MCF 10A (cell line): ENCODE data around the gene CAPRIN2. TPM values are rescaled to one million over a fixed set of nuclear protein-coding genes. Genes with fewer than 3 reads are reported as not detected.

ENCODE experiments used
- BruUV-seq: library from RNA; stranded (reverse); fragments of 400-500 nt; replicated peaks from 2 replicates; lab custom pipeline; 2021; lab: Mats Ljungman, UMichigan
- CTCF ChIA-PET: fragments of 300-600 bp; sonication (Branson Sonifier 250); formaldehyde crosslinking; extraction: SDS; loops from one replicate; lab custom pipeline; 2021; ENCODE audit warnings: antibody characterized with exemption, inconsistent platforms; lab: Yijun Ruan, JAX
- POLR2A ChIA-PET: fragments of 300-600, 350-650 bp; sonication (Branson Sonifier 250); formaldehyde crosslinking; extraction: SDS; loops from one replicate; lab custom pipeline; 2020; ENCODE audit warnings: antibody characterized with exemption, inconsistent platforms; lab: Yijun Ruan, JAX
- DNase-seq: peaks from one replicate; pipeline ENCODE4 v3.0.0-alpha.2; 2018; ENCODE audit not compliant: unreplicated experiment
- H3K27ac Mint-ChIP-seq: one replicate; pipeline ENCODE4 v1.8.0; 2022; ENCODE audit warnings: mild to moderate bottlenecking, low read depth, mixed read lengths; ENCODE audit not compliant: unreplicated experiment
- H3K27me3 Mint-ChIP-seq: one replicate; pipeline ENCODE4 v1.8.0; 2022; ENCODE audit warnings: mixed read lengths; ENCODE audit not compliant: insufficient read depth, unreplicated experiment
- H3K36me3 Mint-ChIP-seq: one replicate; pipeline ENCODE4 v1.8.0; 2022; ENCODE audit warnings: mild to moderate bottlenecking, moderate library complexity, mixed read lengths; ENCODE audit not compliant: insufficient read depth, unreplicated experiment
- H3K4me1 Mint-ChIP-seq: one replicate; pipeline ENCODE4 v1.8.0; 2022; ENCODE audit warnings: mixed read lengths; ENCODE audit not compliant: insufficient read depth, unreplicated experiment
- H3K4me3 Mint-ChIP-seq: one replicate; pipeline ENCODE4 v1.8.0; 2022; ENCODE audit warnings: mild to moderate bottlenecking, moderate library complexity, mixed read lengths; ENCODE audit not compliant: unreplicated experiment
- H3K9me3 Mint-ChIP-seq: one replicate; pipeline ENCODE4 v1.8.0; 2022; ENCODE audit warnings: mixed read lengths; ENCODE audit not compliant: unreplicated experiment
- CTCF ChIP-seq: fragments of 200-600 bp; IDR thresholded peaks from one replicate; pipeline ENCODE4 v1.8.0; 2022; ENCODE audit warnings: antibody characterized with exemption, mild to moderate bottlenecking; ENCODE audit not compliant: unreplicated experiment
- intact Hi-C: fragments of 100-400 bp; cut with micrococcal nuclease; formaldehyde crosslinking; loops from 2 replicates; pipeline ENCODE4 v1.14.1; 2022
- total RNA-seq: library from RNA; stranded (reverse); gene quantifications from 2 replicates; pipeline ENCODE4 v1.2.3, GENCODE V29; 2022

The CAPRIN2 gene
- total RNA-seq, 1 experiment from 2014 or later: 33.0 TPM

GRCh38 chr12:30796313-30796780, 41.6 kb upstream of the CAPRIN2 start:
- no peak for TF ChIP-seq CTCF
- Mint-ChIP-seq H3K4me3 (peak overlapping the region; percentile 79), H3K27ac (peak overlapping the region; percentile 67), H3K36me3 (peaks cover 12% of the 10 kb centered on the region), H3K9me3 (no peaks in the 10 kb centered on the region), H3K27me3 (no peaks in the 10 kb centered on the region), H3K4me1 (peaks cover 49% of the 10 kb centered on the region)
- ChIA-PET CTCF (interaction anchor here (0.6 to 6.2 kb wide), 8 partner anchors 11 to 1351 kb away, joined by 3 to 37 read pairs (median 4); partner anchors contain the start of gene CAPRIN2), POLR2A (interaction anchor here (0.8 to 4.4 kb wide), 8 partner anchors 10 to 105 kb away, joined by 3 to 81 read pairs (median 6); partner anchors contain the start of genes CAPRIN2 and IPO8)
- no TSS peak for BruUV-seq
- DNase-seq: peak; percentile 65
- intact Hi-C loops: no loop called here

GRCh38 chr12:30795410-30796312, 40.9 kb upstream of the CAPRIN2 start:
- no peaks in the 10 kb centered on the region for H3K9me3 Mint-ChIP-seq
- ChIA-PET CTCF (interaction anchor here (0.5 to 6.2 kb wide), 9 partner anchors 12 to 1350 kb away, joined by 3 to 37 read pairs (median 4); partner anchors contain the start of gene CAPRIN2), POLR2A (interaction anchor here (0.6 to 4.4 kb wide), 12 partner anchors 11 to 113 kb away, joined by 3 to 81 read pairs (median 4); partner anchors contain the start of genes CAPRIN2 and IPO8)
- peak; percentile 83 for DNase-seq
- peak overlapping the region; percentile 79 for H3K4me3 Mint-ChIP-seq
- H3K27ac Mint-ChIP-seq: peak overlapping the region; percentile 67
- TF ChIP-seq CTCF: no peak
- BruUV-seq: no TSS peak
- H3K36me3 Mint-ChIP-seq: peaks cover 12% of the 10 kb centered on the region
- H3K27me3 Mint-ChIP-seq: no peaks in the 10 kb centered on the region
- H3K4me1 Mint-ChIP-seq: peaks cover 49% of the 10 kb centered on the region
- intact Hi-C loops: loop anchor here (1.0 kb wide), 2 partner anchors 40 to 100 kb away; partner anchors contain the start of gene IPO8

- TSS peak; percentile 66 for BruUV-seq
- Mint-ChIP-seq H3K27ac (peak overlapping the region; percentile 67), H3K27me3 (no peaks in the 10 kb centered on the region), H3K9me3 (no peaks in the 10 kb centered on the region), H3K36me3 (peaks cover 9% of the 10 kb centered on the region), H3K4me1 (peaks cover 49% of the 10 kb centered on the region), H3K4me3 (peak overlapping the region; percentile 79)
- intact Hi-C loops: loop anchor here (1.0 kb wide), 2 partner anchors 39 to 99 kb away; partner anchors contain the start of gene IPO8
- ChIA-PET POLR2A (interaction anchor here (0.6 to 4.4 kb wide), 12 partner anchors 12 to 112 kb away, joined by 3 to 81 read pairs (median 3); partner anchors contain the start of genes CAPRIN2 and IPO8), CTCF (interaction anchor here (0.7 to 6.2 kb wide), 4 partner anchors 13 to 70 kb away, joined by 3 to 37 read pairs (median 16); partner anchors contain the start of gene CAPRIN2)
- peak; percentile 92 for DNase-seq
- TF ChIP-seq CTCF: no peak
Observed at GRCh38 chr12:30794591-30795409, 40.0 kb upstream of the CAPRIN2 start.
